CD4-positive, alpha-beta T cell treated with Interleukin-21 for 1 hour (primary cell): ENCODE data around the gene GRAPL.
"Not testable (repeated sequence)": the region's sequence is repeated elsewhere in the genome, so short reads cannot be mapped to it uniquely, and the experiment has no call there.

ENCODE experiments used
- DNase-seq: peaks from one replicate; pipeline ENCODE4 v3.0.0-alpha.2; 2020

The GRAPL gene

GRCh38 chr17:19189781-19190405 is 62.5 kb downstream of the GRAPL start:
- DNase-seq, result not testable (repeated sequence)

- DNase-seq, result not testable (repeated sequence)
Measured at GRCh38 chr17:19196382-19197204, 69.2 kb downstream of the GRAPL start.

DNA sequence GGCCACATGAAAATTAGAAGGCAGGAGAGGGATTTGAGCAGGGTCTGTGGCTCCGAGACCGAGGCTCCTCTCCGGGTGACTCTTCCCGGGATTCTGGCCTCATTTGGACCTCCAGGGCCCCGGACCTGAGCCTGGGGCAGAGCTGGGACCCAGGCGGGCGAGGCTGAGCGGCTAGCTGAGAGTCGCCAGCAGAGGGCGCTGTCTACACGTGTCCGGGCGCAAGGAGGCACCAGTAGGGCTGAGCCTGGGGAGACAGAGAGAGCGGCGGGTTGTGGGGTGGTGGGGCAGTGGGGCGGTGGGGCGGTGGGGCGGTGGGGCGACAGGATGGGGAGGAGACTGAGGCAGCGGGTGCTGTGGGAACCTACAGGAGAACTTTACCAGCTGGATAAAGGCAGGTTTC is 75.1 kb downstream of the GRAPL start:
- DNase-seq, result not testable (repeated sequence)

DNA sequence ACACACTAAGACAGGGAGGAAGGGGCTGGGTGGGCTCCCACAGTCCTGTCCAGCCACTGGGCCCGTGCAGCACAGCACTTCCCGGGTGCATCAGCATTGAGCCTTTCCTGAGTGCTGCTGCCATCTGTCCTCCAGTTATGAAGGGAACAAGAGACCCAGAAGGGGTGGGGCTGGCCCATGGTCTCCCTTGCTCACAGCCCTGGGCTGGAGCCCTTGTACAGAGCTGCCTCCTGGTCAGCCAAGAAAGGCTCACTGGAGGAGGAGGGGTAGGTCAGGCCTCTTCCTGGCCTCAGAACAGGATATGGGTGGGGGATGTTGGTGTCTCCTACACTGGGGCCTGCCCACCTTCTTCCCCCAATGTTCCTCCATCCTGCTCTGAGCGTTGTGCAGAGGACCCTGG is 76.0 kb downstream of the GRAPL start:
- DNase-seq, result not testable (repeated sequence)
